ENCODE measurements around the gene GPX6.

Gene GPX6

GRCh38 chr6:28525496-28526039 lies 10.0 kb upstream of the GPX6 start, which contains the start of gene GPX5:
GPX5 (plus strand) TSS chr6:28525881; CDS start chr6:28526014, 133 bp downstream.
- H3K9me3 ChIP-seq (ENCODE audit: insufficient read depth, low read length): no peaks in the 10 kb centered on the region
- H2AFZ ChIP-seq (ENCODE audit: low read depth, low read length, severe bottlenecking): no peak within 1 kb of the TSS
- H3K9me2 ChIP-seq (replicated peaks; ENCODE audit: insufficient read depth, low read length): no peaks in the 10 kb centered on the region
- no peak for TF ChIP-seq CTCF (IDR thresholded peaks at IDR 0.05; ENCODE audit: insufficient read depth, low read length, poor library complexity, severe bottlenecking)
- TF ChIP-seq EZH2phosphoT487 (conservative IDR thresholded peaks at IDR 0.05; ENCODE audit: low read length): no peak
- no peak within 1 kb of the TSS for H3K27ac ChIP-seq (ENCODE audit: low read depth, low read length)
- no peak within 1 kb of the TSS for H3K9ac ChIP-seq (ENCODE audit: low read length)
- no peaks in the 10 kb centered on the region for H3K36me3 ChIP-seq (ENCODE audit: low read length)
- H3K79me2 ChIP-seq (ENCODE audit: insufficient read depth, low read length): no peaks in the 10 kb centered on the region
- no peaks in the 10 kb centered on the region for H3K27me3 ChIP-seq (ENCODE audit: low read length)
- no peaks in the 10 kb centered on the region for H4K20me1 ChIP-seq (ENCODE audit: low read depth, low read length)
- H3F3A ChIP-seq (ENCODE audit: insufficient read depth): no peaks in the 10 kb centered on the region
- no peak within 1 kb of the TSS for H3K4me2 ChIP-seq (ENCODE audit: low read depth, low read length, poor library complexity, severe bottlenecking)
- no peak within 1 kb of the TSS for H3K4me3 ChIP-seq (ENCODE audit: insufficient read depth, low read length, poor library complexity, severe bottlenecking)

GRCh38 chr6:28523241-28523622 lies 7.6 kb upstream of the GPX6 start:
- H3K9me3 ChIP-seq (ENCODE audit: insufficient read depth, low read length): no peaks in the 10 kb centered on the region
- no peak overlapping the region for H3K9ac ChIP-seq (ENCODE audit: low read length)
- TF ChIP-seq EZH2phosphoT487 (conservative IDR thresholded peaks at IDR 0.05; ENCODE audit: low read length) (no peak), CTCF (IDR thresholded peaks at IDR 0.05; ENCODE audit: insufficient read depth, low read length, poor library complexity, severe bottlenecking) (no peak)
- H3F3A ChIP-seq (ENCODE audit: insufficient read depth): no peaks in the 10 kb centered on the region
- H3K9me2 ChIP-seq (replicated peaks; ENCODE audit: insufficient read depth, low read length): no peaks in the 10 kb centered on the region
- no peak overlapping the region for H3K27ac ChIP-seq (ENCODE audit: low read depth, low read length)
- no peaks in the 10 kb centered on the region for H4K20me1 ChIP-seq (ENCODE audit: low read depth, low read length)
- H3K79me2 ChIP-seq (ENCODE audit: insufficient read depth, low read length): no peaks in the 10 kb centered on the region
- no peaks in the 10 kb centered on the region for H3K36me3 ChIP-seq (ENCODE audit: low read length)
- H3K27me3 ChIP-seq (ENCODE audit: low read length): no peaks in the 10 kb centered on the region
- no peak overlapping the region for H2AFZ ChIP-seq (ENCODE audit: low read depth, low read length, severe bottlenecking)
- H3K4me2 ChIP-seq (ENCODE audit: low read depth, low read length, poor library complexity, severe bottlenecking): no peak overlapping the region
- H3K4me3 ChIP-seq (ENCODE audit: insufficient read depth, low read length, poor library complexity, severe bottlenecking): no peak overlapping the region

- H3F3A ChIP-seq (ENCODE audit: insufficient read depth): no peaks in the 10 kb centered on the region
- no peak overlapping the region for H3K4me2 ChIP-seq (ENCODE audit: low read depth, low read length, poor library complexity, severe bottlenecking)
- H4K20me1 ChIP-seq (ENCODE audit: low read depth, low read length): no peaks in the 10 kb centered on the region
- no peaks in the 10 kb centered on the region for H3K9me3 ChIP-seq (ENCODE audit: insufficient read depth, low read length)
- H3K9me2 ChIP-seq (replicated peaks; ENCODE audit: insufficient read depth, low read length): no peaks in the 10 kb centered on the region
- no peaks in the 10 kb centered on the region for H3K36me3 ChIP-seq (ENCODE audit: low read length)
- H3K79me2 ChIP-seq (ENCODE audit: insufficient read depth, low read length): no peaks in the 10 kb centered on the region
- H3K9ac ChIP-seq (ENCODE audit: low read length): no peak overlapping the region
- H2AFZ ChIP-seq (ENCODE audit: low read depth, low read length, severe bottlenecking): no peak overlapping the region
- H3K27ac ChIP-seq (ENCODE audit: low read depth, low read length): no peak overlapping the region
- no peak for TF ChIP-seq CTCF (IDR thresholded peaks at IDR 0.05; ENCODE audit: insufficient read depth, low read length, poor library complexity, severe bottlenecking)
- TF ChIP-seq EZH2phosphoT487 (conservative IDR thresholded peaks at IDR 0.05; ENCODE audit: low read length): no peak
- no peaks in the 10 kb centered on the region for H3K27me3 ChIP-seq (ENCODE audit: low read length)
- H3K4me3 ChIP-seq (ENCODE audit: insufficient read depth, low read length, poor library complexity, severe bottlenecking): no peak overlapping the region
Observed at GRCh38 chr6:28522594-28523240, 7.1 kb upstream of the GPX6 start.
